ENCODE results near the gene LRRIQ4. TPM values are rescaled to one million over a fixed set of nuclear protein-coding genes. Genes with fewer than 3 reads are reported as not detected.

Gene LRRIQ4
- total RNA-seq, 4 donors from 2014 or later = 0.13 TPM; not detected in 3

DNA sequence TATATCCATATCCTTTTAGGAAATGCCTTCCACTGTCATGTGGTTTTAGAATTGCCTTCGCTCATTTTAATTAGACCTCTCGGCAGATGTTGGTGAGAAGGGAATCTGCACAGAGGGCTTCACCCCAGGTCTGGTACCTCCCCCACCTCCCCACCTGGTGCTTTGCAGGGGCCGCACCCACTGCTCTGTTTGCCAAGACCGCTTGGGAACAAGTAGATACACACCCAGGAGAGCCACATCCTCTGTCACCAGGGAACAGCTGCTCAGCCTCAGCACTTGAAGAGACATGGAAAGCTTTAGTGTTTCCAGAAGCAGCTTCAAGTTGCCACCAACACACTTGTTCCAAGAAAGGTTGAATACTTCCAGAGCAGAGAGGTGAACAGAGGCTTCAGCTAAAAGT lies 35.2 kb downstream of the LRRIQ4 start:
- peaks cover 0 to 2% (median 0%) of the 10 kb centered on the region in 3 donors for H3K27me3 ChIP-seq
- H3K4me3 ChIP-seq = no peak overlapping the region
- H3K36me3 ChIP-seq = no peaks in the 10 kb centered on the region
- intact Hi-C loops (cut with DNase I; ENCODE audit: low total_unique reads) = no loop called here
- H3K9me3 ChIP-seq = no peaks in the 10 kb centered on the region
- ATAC-seq = no peak
- TF ChIP-seq POLR2A (IDR thresholded peaks at IDR 0.05) = no peak
- TF ChIP-seq CTCF (IDR thresholded peaks at IDR 0.05 in 4 of 5, conservative IDR thresholded peaks at IDR 0.05 in 1 of 5) = no peak
- H3K4me1 ChIP-seq = no peaks in the 10 kb centered on the region
- no peak for DNase-seq
- H3K27ac ChIP-seq = no peak overlapping the region
- in situ Hi-C loops (cut with MboI; ENCODE audit: low sequenced_read_pairs in 4 of 4) = no loop called here

DNA sequence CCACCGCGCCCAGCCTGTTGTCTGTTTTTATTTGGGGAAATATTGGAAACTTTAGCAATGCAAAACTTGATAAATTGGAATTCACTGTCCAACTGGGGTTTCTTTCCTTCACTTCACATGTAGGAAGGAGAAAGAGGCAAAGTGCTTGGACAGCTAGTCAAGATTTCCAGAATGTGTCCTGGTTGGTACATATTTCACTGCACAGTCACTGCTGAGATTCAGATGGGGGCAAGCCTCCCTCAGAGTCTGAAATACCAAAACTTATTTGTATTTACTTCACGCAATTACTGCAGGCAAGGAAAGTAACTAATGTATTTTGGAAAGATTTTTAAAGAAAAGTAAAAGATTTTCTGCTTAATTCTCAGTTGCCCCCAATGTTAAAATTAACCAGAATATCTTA lies 36.1 kb downstream of the LRRIQ4 start:
- ATAC-seq (no peak), DNase-seq (no peak)
- Histone ChIP-seq H3K9me3 (no peaks in the 10 kb centered on the region), H3K4me3 (no peak overlapping the region), H3K4me1 (no peaks in the 10 kb centered on the region), H3K27me3 (no peaks in the 10 kb centered on the region), H3K27ac (no peak overlapping the region), H3K36me3 (no peaks in the 10 kb centered on the region)
- intact Hi-C loops (cut with DNase I; ENCODE audit: low total_unique reads) = no loop called here
- no peak for TF ChIP-seq POLR2A (IDR thresholded peaks at IDR 0.05)
- no peak for TF ChIP-seq CTCF (IDR thresholded peaks at IDR 0.05 in 4 of 5, conservative IDR thresholded peaks at IDR 0.05 in 1 of 5)
- in situ Hi-C loops (cut with MboI; ENCODE audit: low sequenced_read_pairs in 4 of 4) = no loop called here

GRCh38 chr3:169850618-169851017 lies 37.9 kb downstream of the LRRIQ4 start:
- in situ Hi-C loops (cut with MboI; ENCODE audit: low sequenced_read_pairs in 4 of 4) (no loop called here), intact Hi-C loops (cut with DNase I; ENCODE audit: low total_unique reads) (no loop called here)
- H3K27me3 ChIP-seq = peaks cover 0 to 3% (median 0%) of the 10 kb centered on the region in 3 donors
- DNase-seq (no peak), ATAC-seq (no peak)
- H3K4me3 ChIP-seq = no peak overlapping the region
- TF ChIP-seq CTCF (IDR thresholded peaks at IDR 0.05 in 4 of 5, conservative IDR thresholded peaks at IDR 0.05 in 1 of 5) (no peak), POLR2A (IDR thresholded peaks at IDR 0.05) (no peak)
- H3K4me1 ChIP-seq = no peaks in the 10 kb centered on the region
- H3K36me3 ChIP-seq = no peaks in the 10 kb centered on the region
- H3K9me3 ChIP-seq = no peaks in the 10 kb centered on the region
- no peak overlapping the region for H3K27ac ChIP-seq

DNA sequence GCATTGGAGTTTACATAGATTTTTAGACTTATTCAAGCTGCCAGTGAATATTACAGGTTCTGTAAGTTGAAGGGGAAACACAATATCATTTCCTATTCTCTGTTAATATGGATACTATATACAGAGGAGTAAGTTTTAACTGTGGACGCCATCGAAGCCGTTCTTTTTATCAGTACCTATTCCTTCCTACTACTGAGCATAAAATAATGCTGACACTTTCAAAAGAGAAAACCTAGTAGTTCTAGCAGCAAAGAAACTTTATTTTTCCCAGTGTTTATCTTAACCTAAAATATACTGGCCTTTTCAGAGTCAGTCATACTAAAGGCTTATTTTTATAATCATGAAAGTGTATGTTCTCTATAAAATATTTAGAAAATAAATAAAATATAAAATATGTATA lies 42.8 kb downstream of the LRRIQ4 start:
- Histone ChIP-seq H3K27me3 (peaks cover 0 to 3% (median 0%) of the 10 kb centered on the region in 3 donors), H3K4me3 (no peak overlapping the region), H3K4me1 (no peaks in the 10 kb centered on the region), H3K36me3 (no peaks in the 10 kb centered on the region), H3K9me3 (no peaks in the 10 kb centered on the region), H3K27ac (no peak overlapping the region)
- TF ChIP-seq POLR2A (IDR thresholded peaks at IDR 0.05) (no peak), CTCF (IDR thresholded peaks at IDR 0.05 in 4 of 5, conservative IDR thresholded peaks at IDR 0.05 in 1 of 5) (no peak)
- in situ Hi-C loops (cut with MboI; ENCODE audit: low sequenced_read_pairs in 4 of 4) = no loop called here
- no peak for ATAC-seq
- DNase-seq = no peak
- intact Hi-C loops (cut with DNase I; ENCODE audit: low total_unique reads) = no loop called here

DNA sequence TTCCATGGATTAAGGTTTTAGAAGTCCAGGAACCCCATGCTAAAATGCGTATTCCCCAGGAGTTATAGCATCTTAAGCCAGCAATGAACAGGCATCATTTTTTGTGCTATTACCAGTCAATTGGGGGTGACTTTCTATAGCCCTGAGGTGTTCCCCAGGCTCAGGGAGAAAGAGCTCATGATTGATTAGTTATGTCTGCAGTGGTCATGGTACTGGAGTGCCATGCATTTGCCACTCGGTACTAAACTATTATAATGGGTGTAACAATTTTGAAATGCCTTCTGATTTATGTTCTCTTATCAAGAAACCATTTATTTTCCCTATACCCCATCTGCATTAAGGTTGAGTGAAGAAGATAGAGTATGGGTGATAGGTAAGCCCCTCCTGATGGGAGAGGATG lies 45.1 kb downstream of the LRRIQ4 start:
- H3K4me1 ChIP-seq = no peaks in the 10 kb centered on the region
- peaks cover 0 to 3% (median 0%) of the 10 kb centered on the region in 3 donors for H3K27me3 ChIP-seq
- in situ Hi-C loops (cut with MboI; ENCODE audit: low sequenced_read_pairs in 4 of 4) = no loop called here
- DNase-seq (no peak), ATAC-seq (no peak)
- H3K4me3 ChIP-seq = no peak overlapping the region
- H3K27ac ChIP-seq = no peak overlapping the region
- intact Hi-C loops (cut with DNase I; ENCODE audit: low total_unique reads) = no loop called here
- no peak for TF ChIP-seq POLR2A (IDR thresholded peaks at IDR 0.05)
- no peak for TF ChIP-seq CTCF (IDR thresholded peaks at IDR 0.05 in 4 of 5, conservative IDR thresholded peaks at IDR 0.05 in 1 of 5)
- H3K36me3 ChIP-seq = no peaks in the 10 kb centered on the region
- H3K9me3 ChIP-seq = no peaks in the 10 kb centered on the region
